Renal cortical epithelial cell (primary cell): ENCODE results near the gene PATE2. TPM values are rescaled to one million over a fixed set of nuclear protein-coding genes. Genes with fewer than 3 reads are reported as not detected.

Experiments
- total RNA-seq: library from RNA; depleted of rRNA; stranded (reverse); fragments of >200 nt; gene quantifications from 2 replicates; pipeline ENCODE4 v1.2.3, GENCODE V29; 2014

The PATE2 gene
- total RNA-seq, 1 donor from 2014 or later = 0.20 TPM

Other genes with a start within 250 kb of the PATE2 start
- gene EI24, start 209.4 kb downstream of the PATE2 start, total RNA-seq = 141 and 155 TPM in 2 replicates
- 165 and 225 TPM in 2 replicates for gene STT3A, start 186.0 kb downstream of the PATE2 start, total RNA-seq
- gene CHEK1, start 153.7 kb downstream of the PATE2 start, total RNA-seq = 22.1 and 39.2 TPM in 2 replicates
- gene ACRV1, start 98.0 kb downstream of the PATE2 start, total RNA-seq = not detected in 2 replicates
- not detected in 2 replicates for gene PATE1, start 32.5 kb downstream of the PATE2 start, total RNA-seq
- gene PATE3, start 9.3 kb upstream of the PATE2 start, total RNA-seq = not detected in 2 replicates
- gene PATE4, start 54.5 kb upstream of the PATE2 start, total RNA-seq = not detected in 2 replicates
- gene HYLS1, start 108.8 kb upstream of the PATE2 start, total RNA-seq = 6.2 and 12.3 TPM in 2 replicates
- gene PUS3, start 124.4 kb upstream of the PATE2 start, total RNA-seq = 15.8 and 23.4 TPM in 2 replicates
- 0.10 TPM in 1 of 2 replicates, not detected in the other for gene DDX25, start 125.7 kb upstream of the PATE2 start, total RNA-seq
- gene VSIG10L2, start 167.2 kb upstream of the PATE2 start, total RNA-seq = not detected in 2 replicates